Right renal pelvis (tissue), 4 donors: ENCODE results near the gene ZNF664. TPM values are rescaled to one million over a fixed set of nuclear protein-coding genes. Genes with fewer than 3 reads are reported as not detected.

Source experiments
- DNase-seq, 4 donors: peaks; one replicate each; pipeline ENCODE4 v3.0.0-alpha.2; 2013; ENCODE audit warnings: low read depth in 4 of 4, low spot score in 3 of 4, missing footprints in 1 of 4
- polyA plus RNA-seq, 4 donors: library from polyadenylated mRNA; unstranded; fragments of 120-200 nt; gene quantifications; one replicate each; pipeline ENCODE4 v1.2.1, GENCODE V29; 2013; ENCODE audit not compliant: insufficient read length in 4 of 4

ZNF664 gene
- polyA plus RNA-seq, 4 donors, result 159 to 190 (median 186) TPM

DNA sequence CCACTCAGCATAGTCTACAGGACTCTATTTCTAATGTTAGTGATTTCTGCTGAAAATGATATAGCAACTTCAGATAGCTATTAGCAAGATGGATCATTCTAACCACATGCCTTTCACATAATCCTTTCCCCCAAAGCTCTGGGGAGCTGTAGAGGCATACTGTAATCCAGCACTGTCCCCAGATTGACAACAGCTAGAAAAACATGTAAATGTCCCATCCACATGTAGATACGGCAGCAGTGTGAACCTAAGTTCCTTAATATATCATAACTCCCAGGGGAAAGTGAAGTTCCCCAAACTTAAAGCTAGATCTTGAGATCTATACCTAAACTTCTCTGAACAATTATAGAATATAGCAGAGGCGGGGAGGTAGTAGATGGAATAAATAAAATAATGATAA is 14.0 kb downstream of the ZNF664 start:
- DNase-seq, result no peak

DNA sequence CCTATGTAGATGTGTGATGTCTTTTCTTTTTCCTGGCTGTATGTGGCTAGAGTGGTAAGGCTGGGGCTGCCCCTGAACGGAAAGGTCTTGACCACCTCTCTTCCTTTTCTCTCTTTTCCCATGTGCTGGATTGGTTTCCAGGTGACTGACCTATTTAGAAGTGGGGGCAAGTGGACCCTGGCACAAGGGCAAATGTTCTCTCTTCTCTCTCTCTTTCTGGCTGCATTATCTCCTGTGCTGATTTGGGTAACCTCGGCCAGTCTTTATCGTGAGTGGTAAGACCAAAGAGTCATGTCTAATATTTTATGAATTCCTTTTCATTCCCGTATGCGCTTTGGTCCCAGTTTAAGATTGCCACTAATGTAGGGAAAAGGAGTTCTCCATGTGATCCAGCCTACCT is 16.2 kb downstream of the ZNF664 start:
- no peak for DNase-seq

DNA sequence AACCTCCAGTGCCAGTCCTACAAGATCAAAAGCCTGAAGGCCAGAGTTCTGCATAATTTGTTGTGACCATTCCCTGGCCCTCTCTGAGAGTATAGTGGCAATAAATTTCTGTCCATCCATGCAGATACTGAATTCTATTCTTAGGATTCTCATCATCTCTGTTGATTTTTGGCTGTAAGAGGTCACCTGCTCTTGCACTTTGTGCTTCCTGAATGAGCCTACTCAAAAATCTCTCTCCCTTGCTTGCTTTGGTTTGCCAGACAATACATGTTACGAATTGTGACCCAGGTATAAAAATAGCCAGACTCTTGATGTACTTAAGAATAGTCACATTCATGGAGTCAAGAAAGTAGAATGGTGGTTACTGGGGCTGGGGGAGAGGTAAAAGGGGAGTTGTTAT is 16.7 kb downstream of the ZNF664 start:
- no peak for DNase-seq

DNA sequence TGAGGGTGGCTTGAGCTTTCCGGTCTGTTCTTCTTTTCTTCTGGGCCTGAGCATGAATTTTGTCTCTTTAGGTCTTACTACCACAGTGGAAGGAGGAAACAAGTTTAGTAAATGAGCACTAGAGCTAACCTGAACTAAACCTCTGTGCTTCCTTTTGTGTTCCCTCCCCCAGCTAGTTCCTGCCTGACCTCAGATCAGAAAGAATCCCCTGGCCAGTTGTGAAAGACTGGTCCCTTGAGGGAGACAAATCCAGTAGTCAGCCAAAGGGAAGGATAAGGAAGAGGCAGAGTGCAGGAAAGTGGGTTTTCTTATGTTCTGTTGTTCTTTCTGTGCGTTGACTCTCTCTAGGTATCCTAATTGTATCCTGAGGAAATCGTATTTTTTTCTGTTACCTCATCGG is 17.5 kb downstream of the ZNF664 start:
- no peak for DNase-seq

DNA sequence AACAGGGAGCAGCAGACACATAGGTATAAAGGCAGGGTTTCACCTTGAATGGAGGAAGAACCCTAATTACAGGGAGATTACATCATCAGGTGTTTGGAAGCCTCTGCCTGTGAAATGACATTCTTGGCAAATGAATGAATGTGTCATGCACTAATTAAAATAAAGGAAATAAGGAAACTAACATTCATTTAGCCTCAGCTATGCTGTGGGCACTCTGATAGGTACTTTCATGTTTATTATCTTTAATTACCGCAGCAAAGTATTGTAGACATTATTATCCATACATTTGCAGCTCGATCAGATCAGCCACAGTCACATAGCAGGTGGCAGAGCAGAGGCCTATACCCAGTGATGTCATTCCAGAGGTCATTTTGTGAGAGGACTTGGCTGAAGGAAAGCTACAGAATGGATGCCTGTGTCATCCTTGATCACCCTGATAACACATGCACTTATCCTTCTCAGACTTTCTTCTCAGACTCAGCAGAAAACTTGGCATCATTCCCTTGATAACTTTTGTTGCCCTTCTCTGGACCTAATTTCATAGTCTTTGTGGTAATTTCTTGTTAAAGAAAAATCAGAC is 18.4 kb downstream of the ZNF664 start:
- DNase-seq, result no peak

DNA sequence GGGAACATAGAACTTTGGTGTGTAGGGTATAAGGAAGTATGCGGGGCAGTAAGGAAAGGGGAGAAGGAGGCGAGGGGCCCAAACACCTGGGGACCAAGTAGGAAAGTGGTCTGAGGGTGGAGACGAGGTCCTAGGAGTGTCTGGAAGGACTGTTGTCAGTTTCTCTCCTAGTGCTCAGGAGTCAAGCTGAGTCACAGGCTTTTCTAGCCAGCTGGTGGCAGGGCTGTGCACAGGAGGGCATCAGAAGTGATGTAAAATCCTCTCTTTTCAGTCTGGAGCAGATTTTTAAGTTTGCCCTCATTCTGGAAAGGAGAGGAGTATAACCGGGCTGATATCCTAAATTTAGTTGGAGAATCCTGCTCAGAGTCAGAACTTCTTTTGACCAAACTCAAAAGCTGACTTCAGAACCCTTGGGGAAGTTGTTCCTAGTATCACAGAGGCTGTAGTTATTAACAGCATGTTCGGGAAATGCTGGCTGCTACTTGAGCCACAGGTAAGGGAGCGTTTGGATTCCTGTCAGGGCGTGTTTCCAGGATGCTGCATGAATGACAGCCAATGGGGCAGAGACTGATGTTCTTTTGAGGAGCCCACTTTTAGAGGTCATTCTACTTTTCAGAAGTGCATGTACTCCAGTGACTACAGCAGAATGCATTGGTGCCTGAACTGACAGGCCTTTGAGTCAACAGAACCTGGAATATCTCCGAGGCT is 19.3 kb downstream of the ZNF664 start:
- DNase-seq, result no peak

DNA sequence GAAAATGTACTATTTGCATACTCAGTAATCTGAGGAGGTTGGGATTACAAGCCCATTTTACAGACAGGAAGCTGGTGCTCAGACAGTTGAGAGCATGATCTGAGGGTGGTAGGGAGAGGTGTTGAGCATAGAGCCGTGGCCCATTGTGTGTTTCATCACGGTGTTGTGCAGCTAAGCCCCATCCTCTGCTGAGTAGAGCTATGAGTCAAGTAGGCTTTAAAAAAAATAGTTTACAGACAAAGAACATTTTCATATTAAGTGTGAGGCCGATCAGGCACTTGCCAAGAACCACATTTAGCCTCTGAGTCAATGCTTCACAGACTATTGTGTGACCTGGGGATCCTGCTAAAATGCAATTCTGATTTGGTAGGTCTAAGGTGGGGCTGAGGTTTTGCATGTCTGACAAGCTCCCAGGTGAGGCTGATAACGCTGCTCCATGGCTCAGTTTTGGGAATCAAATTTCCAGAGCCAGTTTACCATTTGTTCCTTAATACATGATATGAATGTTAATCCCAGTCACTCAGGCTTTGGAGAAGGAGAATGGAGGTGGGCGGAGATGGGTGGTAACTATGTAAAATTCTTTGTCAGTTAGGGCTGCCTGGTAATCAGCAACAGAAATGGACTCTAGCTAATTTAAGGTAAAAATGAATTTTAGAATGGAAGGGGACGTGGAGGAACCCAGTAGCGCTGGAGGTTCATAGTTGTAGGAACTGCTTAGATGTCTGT is 22.2 kb downstream of the ZNF664 start:
- DNase-seq, result no peak

DNA sequence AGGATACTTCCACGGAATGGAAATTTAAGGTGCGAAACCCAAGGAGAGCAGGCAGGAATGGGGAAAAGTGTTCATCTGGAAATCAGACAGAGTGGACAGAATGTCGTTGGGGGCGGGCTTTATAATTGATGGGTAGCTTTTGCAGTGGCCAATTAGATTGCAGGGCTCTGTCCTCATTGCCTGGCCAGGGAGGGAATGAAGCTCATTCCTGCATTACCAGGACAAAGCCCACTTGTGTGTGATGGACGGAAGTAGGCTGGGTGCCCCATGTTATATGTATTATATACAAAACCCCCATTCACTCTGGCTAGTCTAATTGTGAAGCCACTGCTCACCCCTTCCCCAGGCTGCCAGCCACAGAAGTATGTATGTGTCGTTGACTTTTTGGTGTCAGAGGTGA is 23.6 kb downstream of the ZNF664 start:
- no peak for DNase-seq

DNA sequence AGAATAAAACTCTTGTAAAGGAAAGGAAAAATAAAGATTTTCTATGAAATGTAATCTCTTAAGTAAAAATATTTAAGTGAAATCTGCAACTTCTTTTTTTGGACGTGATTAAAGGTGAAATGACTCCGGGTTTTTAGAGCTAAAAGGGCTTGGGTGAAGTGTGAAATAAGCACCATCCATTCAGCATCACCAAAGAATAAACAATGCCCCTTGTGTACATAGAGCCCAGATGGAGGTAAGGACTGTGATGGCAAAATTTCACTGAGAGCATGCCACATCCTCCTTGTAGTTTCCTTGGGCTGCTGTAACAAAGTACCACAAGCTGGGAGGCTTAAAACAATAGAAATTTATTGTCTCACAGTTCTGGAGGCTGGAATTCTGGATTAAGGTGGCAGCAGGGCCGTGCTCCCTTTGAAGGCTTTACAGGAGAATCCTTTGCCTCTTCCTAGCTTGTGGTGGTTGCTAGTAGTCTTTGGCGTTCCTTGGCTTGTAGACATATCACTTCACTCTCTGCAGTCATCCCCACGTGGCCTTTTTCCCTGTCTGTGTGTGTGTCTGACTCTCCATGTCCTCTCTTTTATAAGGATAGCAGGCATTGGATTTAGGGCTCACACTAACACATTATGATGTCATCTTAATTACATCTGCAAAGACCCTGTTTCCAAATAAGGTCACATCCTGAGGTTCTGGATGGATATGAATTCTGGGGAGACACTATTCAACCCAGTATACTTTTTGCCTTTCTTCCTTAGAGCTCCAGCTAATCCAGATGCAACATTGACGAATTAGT is 24.2 kb downstream of the ZNF664 start:
- no peak for DNase-seq

DNA sequence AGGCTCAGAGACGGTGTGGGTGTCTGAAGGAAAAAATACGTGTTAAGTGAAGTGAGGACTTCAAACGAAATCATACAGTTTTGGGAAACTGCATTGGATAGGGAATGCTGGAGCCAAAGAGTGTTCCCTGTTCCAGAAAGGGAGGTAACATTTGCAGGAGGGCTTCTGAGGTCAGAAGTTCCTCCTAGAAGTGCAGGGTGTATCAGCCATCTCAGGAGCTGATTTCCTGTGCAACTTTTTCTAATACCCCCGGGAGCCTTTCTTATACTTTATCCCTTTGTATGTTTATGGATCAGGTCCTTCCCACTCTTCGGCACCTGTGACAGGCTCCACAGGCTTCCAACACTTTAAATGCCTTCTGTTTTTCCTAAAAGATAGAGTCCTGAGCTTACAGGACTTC is 24.9 kb downstream of the ZNF664 start:
- DNase-seq, result no peak

DNA sequence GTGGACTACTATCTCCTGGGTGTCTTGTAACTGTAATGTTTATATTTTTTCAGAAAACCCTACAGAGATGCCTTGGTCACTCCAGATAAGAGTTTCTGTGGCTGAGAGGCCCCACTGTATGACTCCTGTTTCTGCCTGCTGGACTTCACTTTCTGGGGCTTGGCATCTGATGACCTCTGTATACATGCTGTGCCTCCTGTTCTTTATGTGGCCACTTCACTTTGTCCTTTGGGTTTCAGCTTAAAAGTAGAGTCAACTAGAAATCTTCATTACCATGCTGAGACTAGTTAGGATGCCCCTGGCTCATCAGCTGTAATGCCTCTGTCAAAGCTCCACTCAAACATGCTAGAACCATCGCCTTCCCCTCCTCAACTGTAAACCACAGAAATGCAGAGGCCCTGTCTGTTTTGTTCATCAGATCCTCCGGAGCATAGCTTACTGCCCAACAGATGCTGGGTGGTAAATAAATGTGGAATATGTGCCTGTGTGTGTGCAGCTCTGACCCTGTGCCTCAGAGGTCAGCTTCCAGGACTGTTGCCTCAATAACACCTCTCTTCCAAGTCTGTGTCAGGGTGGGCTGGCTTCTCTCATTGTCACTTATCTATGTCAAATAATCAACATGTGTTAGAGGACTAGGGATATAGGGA is 25.5 kb downstream of the ZNF664 start:
- no peak for DNase-seq

DNA sequence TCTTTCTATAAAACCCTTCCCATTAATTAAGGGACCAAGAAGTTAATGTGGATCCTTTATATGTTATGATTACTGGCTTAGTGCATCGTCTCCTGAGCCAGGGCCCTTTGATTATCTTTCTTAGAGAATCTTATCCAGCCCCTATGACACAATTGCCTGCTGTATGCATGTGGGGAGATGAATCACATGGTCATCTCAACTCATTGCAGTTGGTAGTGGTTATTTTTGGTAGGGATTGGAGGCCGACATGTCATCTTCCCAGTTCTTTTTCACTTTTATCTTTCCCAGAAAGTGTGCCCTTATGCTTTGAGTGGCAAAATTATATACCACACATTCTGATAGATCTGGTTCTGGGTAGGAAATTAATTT is 26.0 kb downstream of the ZNF664 start:
- DNase-seq, result no peak

DNA sequence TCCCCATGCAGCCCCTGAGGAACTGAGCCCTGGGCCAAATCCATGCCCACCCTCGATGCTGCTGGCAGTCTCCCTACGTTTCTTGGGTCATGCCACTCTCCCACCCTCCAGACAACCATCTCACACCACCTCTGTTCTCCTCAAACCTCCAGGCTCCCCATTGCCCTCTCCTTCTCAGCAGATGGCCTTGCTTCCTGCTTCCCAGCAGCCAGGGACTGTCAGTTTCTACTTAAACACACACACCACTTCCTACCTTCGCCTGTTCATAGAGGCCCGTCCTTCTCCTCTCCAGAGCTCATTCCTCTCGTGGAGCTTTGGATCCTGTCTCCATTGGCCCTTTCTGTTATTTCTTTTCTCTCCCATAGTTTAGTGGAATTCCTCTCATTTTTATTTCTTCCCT is 27.1 kb downstream of the ZNF664 start:
- no peak for DNase-seq

DNA sequence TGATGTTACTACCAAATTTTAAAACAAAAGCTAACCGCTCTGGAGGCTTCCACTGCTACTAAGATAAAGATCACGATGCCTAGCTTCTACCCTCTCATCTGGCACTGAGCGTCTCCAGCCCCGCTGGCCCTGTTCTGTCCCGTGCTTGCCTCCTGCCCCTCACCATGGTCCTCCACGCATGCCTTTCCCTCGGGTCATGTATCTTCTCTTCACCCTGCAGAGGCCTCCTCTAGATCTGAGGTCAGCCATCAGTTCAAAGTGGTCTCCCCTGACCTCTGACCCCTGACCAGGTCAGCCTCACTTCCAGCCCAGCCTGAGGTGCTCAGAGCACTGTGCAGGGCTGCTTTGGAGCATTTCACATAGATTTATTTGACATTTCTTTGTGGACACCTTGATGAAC is 28.3 kb downstream of the ZNF664 start:
- no peak for DNase-seq

DNA sequence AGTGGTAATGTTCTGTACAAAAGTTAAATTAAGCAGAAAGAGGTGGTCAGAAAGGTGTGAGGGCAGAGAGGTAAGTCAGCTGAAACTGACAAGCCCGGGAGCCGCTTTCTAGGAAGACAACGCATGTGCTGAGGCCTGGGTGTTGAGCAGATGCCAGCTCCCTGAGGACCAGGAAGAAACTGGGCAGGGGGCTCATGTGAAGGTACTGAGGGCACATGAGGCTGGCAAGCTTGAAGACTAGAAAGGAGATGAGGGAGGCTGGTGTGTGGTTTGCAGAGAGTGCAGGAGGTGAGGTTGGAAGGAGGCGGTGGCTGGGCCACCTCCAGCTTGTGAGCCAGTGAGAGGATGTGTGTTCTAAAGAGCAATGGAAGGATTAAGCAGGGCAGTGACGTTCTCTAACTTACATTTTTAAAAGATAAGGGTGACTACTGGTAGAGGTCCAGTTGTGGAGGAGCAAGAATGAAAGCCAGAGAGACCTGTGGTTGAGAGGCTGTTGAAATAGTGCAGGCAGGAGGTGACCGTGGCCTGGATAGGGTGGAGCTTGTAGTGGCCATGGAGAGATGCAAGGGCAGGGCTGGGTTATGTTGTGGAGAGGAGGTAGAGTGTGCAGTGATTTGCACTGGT is 29.1 kb downstream of the ZNF664 start:
- no peak for DNase-seq

DNA sequence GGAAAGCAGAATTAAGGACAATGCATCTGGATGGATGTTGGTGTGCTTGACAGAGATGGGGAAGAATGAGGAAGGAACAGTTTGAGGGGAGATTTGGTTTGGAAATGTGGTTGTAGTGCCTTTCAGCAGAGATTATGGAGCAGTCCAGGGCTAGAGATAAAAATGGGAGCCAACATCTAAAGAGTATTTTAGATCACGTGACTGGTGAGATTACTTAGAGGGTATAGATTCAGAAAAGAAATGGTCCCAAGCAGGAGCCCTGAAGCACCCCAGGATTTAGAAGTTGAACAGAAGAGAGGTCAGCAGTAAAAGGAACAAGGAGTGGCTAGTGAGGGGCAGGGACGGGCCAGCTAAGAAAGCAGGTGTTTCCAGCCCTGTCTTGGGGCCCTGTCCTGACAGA is 29.6 kb downstream of the ZNF664 start:
- DNase-seq, result no peak

DNA sequence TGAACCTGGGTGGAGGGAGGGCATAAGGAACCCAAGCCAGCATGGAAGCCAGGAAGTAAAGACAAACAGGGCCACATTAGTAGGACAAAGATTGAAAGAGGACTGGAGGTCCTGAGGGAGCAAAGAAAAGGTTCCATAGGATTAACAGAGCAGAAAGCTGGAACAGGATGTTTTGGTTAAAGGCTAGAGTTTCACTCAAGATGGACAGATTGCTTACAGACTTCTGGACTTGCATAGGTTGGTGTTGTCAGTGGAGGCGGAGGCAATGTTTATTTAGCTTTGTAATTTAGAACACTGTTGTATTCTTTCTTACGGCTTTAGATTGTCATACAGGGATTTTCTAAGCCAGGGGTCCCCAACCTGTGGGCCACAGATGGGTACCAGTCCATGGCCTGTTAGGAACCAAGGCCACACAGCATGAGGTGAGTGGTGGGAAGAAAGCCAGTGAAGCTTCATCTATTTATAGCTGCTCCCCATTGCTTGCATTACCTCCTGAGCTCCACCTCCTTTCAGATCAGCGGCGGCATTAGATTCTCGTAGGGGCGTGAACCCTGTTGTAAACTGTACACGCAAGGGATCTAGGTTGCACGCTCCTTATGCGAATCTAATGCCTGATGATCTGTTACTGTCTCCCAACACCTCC is 31.3 kb downstream of the ZNF664 start:
- no peak for DNase-seq

DNA sequence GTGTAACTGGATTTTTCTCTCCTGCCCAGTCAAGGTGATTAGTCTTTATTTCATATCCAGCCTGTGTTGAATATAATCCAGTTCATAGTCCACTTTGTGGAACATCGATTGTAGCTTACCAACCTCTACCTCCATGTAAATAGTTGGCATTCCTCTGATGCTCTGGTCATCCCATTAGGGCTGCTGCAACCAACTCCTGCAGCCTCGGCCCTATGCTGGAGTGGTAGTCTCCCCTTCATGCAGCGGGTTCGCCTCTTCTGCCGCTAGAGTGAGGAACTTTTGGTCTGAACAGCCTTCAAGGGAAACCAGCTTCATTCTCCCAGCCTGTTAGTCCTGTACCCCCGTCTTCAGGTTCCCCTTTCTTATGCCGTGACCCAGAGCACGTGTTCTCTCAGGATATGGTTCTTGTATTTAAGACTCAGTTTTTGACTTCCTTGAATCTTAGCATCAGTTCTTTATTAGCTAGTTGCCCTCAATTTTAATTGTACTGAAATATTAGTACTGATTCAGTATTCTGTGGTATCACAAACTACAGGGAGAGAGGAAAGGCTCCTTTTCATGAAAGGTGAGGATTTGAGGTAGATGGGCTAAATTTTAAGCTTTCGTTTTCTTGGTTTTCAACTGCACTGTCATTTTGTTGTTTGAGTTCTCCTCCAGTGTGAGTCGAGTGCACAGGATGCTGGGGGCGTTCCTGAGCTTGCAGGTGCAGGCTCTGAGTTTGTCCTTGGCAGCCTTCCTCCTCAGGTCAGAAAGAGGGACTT is 33.2 kb downstream of the ZNF664 start:
- DNase-seq, result no peak
